K562 (cell line): ENCODE results near the gene UBE2S. TPM values are rescaled to one million over a fixed set of nuclear protein-coding genes. Genes with fewer than 3 reads are reported as not detected.

Experiments used
- ATAC-seq: fragments of 200-7000 bp; cut with Tn5 transposase; 3 replicates; pipeline ENCODE4 v1.9.1; 2020; ENCODE audit warnings: moderate library complexity
- BruUV-seq: library from RNA; stranded (reverse); fragments of 400-500 nt; replicated peaks from 2 replicates; lab custom pipeline; 2021; lab: Mats Ljungman, UMichigan
- CTCF ChIA-PET: fragments of 300-600 bp; formaldehyde crosslinking; extraction: SDS; loops from one replicate; lab custom pipeline; 2021; ENCODE audit warnings: low intra/inter-chr PET ratio; lab: Yijun Ruan, JAX
- POLR2A ChIA-PET: fragments of 300-600, 350-650 bp; sonication (Branson Sonifier 250); formaldehyde crosslinking; extraction: SDS; loops from one replicate; lab custom pipeline; 2021; ENCODE audit warnings: antibody characterized with exemption, inconsistent platforms; lab: Yijun Ruan, JAX
- DNase-seq, 4 experiments: peaks; one replicate each; pipeline versions ENCODE4 v3.0.0 to v3.0.0-alpha.2; 2011 to 2018; ENCODE audit warnings: low spot score in 3 of 4, mixed read lengths in 3 of 4; ENCODE audit errors: extremely low read depth in 1 of 4
- FAIRE-seq: peaks from 2 replicates; lab custom pipeline; 2011; peaks lifted over from hg19 to GRCh38; lab: Jason Lieb, UNC
- H2AFZ ChIP-seq: 2 replicates; pipeline ENCODE4 v1.6.0; 2011; ENCODE audit warnings: low read depth, low read length, control low read depth, inconsistent platforms
- H3K27ac ChIP-seq: fragments of 200-600 bp; 3 replicates; pipeline ENCODE4 v1.8.0; 2011; ENCODE audit warnings: low read depth, mild to moderate bottlenecking, control low read depth, inconsistent platforms, low read length, moderate library complexity, mixed read lengths; ENCODE audit errors: extremely low read depth
- H3K27me3 ChIP-seq, 2 experiments: fragments of 300-600 bp in 1 of 2; 2 replicates in 1 of 2; 3 replicates in 1 of 2; pipeline versions ENCODE4 v1.6.0 to v1.8.0; 2011; ENCODE audit warnings: inconsistent platforms in 2 of 2, low read length in 2 of 2, mild to moderate bottlenecking in 1 of 2, mixed read lengths in 1 of 2, moderate library complexity in 1 of 2; ENCODE audit not compliant: control insufficient read depth in 2 of 2, insufficient read depth in 2 of 2
- H3K36me3 ChIP-seq: fragments of 300-600 bp; 3 replicates; pipeline ENCODE4 v1.8.0; 2011; ENCODE audit warnings: mild to moderate bottlenecking, low read length, inconsistent platforms; ENCODE audit not compliant: control insufficient read depth, insufficient read depth
- H3K4me1 ChIP-seq, 2 experiments: fragments of 200-600 bp in 1 of 2; replicated peaks in 1 of 2; 2 replicates in 1 of 2; 3 replicates in 1 of 2; pipeline versions ENCODE4 v1.5.1 to v1.8.0; 2011; ENCODE audit warnings: inconsistent platforms in 2 of 2, low read length in 2 of 2, mild to moderate bottlenecking in 1 of 2, mixed read lengths in 1 of 2, moderate library complexity in 1 of 2; ENCODE audit not compliant: control insufficient read depth in 2 of 2, insufficient read depth in 2 of 2
- H3K4me2 ChIP-seq: 2 replicates; pipeline ENCODE4 v1.6.1; 2011; ENCODE audit warnings: low read length, control low read depth, inconsistent platforms, mixed read lengths; ENCODE audit not compliant: insufficient read depth
- H3K4me3 ChIP-seq: fragments of 200-600 bp; sonication (generic), shearing (Covaris generic); 2 replicates; pipeline ENCODE4 v1.5.1; 2016; ENCODE audit warnings: control low read depth, inconsistent platforms
- H3K79me2 ChIP-seq: fragments of 200-600 bp; 3 replicates; pipeline ENCODE4 v1.8.0; 2011; ENCODE audit warnings: low read length, inconsistent platforms; ENCODE audit not compliant: control insufficient read depth, insufficient read depth
- H3K9ac ChIP-seq, 2 experiments: 2 replicates each; pipeline versions ENCODE4 v1.6.0 to v1.6.1; 2011; ENCODE audit warnings: low read depth in 2 of 2, low read length in 2 of 2, control low read depth in 1 of 2, inconsistent platforms in 1 of 2, mild to moderate bottlenecking in 1 of 2, mixed read lengths in 1 of 2; ENCODE audit not compliant: insufficient read depth in 1 of 2
- H3K9me1 ChIP-seq: one replicate; pipeline ENCODE4 v1.6.0; 2011; ENCODE audit warnings: inconsistent platforms, mild to moderate bottlenecking, low read length, moderate library complexity; ENCODE audit not compliant: control insufficient read depth, insufficient read depth
- H3K9me3 ChIP-seq: replicated peaks from 2 replicates; pipeline ENCODE4 v1.5.1; 2011; ENCODE audit warnings: low read depth, low read length, inconsistent platforms; ENCODE audit not compliant: control insufficient read depth, insufficient read depth
- H4K20me1 ChIP-seq: replicated peaks from 2 replicates; pipeline ENCODE4 v1.6.1; 2011; ENCODE audit warnings: low read length, inconsistent platforms, mixed read lengths; ENCODE audit not compliant: control insufficient read depth, insufficient read depth
- CREB1 ChIP-seq, 2 experiments: sonication (generic) in 1 of 2; formaldehyde crosslinking in 1 of 2; IDR thresholded peaks; 2 replicates each; pipeline versions ENCODE4 v1.6.1 to v1.8.0; 2012 to 2022; ENCODE audit warnings: inconsistent platforms in 1 of 2, mild to moderate bottlenecking in 1 of 2, missing genetic modification reagents in 1 of 2, moderate library complexity in 1 of 2
- HMGXB4 ChIP-seq: sonication (generic); formaldehyde crosslinking; IDR thresholded peaks from 2 replicates; pipeline ENCODE4 v1.8.1; 2023; ENCODE audit warnings: mild to moderate bottlenecking, missing genetic modification reagents
- HOMEZ ChIP-seq: fragments of 250-450 bp; sonication (Bioruptor Pico); IDR thresholded peaks from 2 replicates; pipeline ENCODE4 v1.4.0; 2020; ENCODE audit warnings: mild to moderate bottlenecking, moderate library complexity
- XRCC5 ChIP-seq: fragments of 200-400 bp; formaldehyde crosslinking; IDR thresholded peaks from 2 replicates; pipeline ENCODE4 v1.6.1; 2017; ENCODE audit warnings: low read depth, mild to moderate bottlenecking, low read length
- ZBTB17 ChIP-seq: fragments of 450-650 bp; formaldehyde crosslinking; IDR thresholded peaks from 2 replicates; pipeline ENCODE4 v1.4.0; 2020; ENCODE audit warnings: mild to moderate bottlenecking
- ZBTB7A ChIP-seq: IDR thresholded peaks from 2 replicates; pipeline ENCODE4 v1.6.1; 2011; ENCODE audit warnings: low read depth, mild to moderate bottlenecking, low read length, moderate library complexity, borderline replicate concordance; ENCODE audit not compliant: control insufficient read depth
- ZNF311 ChIP-seq: fragments of 250-450 bp; sonication (Bioruptor Pico); IDR thresholded peaks from 2 replicates; pipeline ENCODE4 v1.4.0; 2020; ENCODE audit warnings: mild to moderate bottlenecking, moderate library complexity
- WGBS: fragments of 100-300 bp; shearing (Covaris generic); methylation state at CpG from one replicate; pipeline ENCODE4 v1.1.6; 2016; ENCODE audit warnings: low coverage, mixed read lengths; ENCODE audit not compliant: insufficient coverage; ENCODE audit errors: missing lambda C conversion rate; 5-methylcytosine and 5-hydroxymethylcytosine counted together
- in situ Hi-C: fragments of 300-500 bp; cut with MboI; formaldehyde crosslinking; loops from 4 replicates; pipeline ENCODE4 v1.15.0; 2018; ENCODE audit warnings: inconsistent platforms, mixed read lengths
- intact Hi-C: fragments of 100-400 bp; cut with micrococcal nuclease; formaldehyde crosslinking; loops from 2 replicates; pipeline ENCODE4 v1.14.2; 2022
- polyA plus RNA-seq, 8 experiments: library from polyadenylated mRNA; depleted of rRNA in 4 of 8; stranded (reverse) in 5 of 8; unstranded in 3 of 8; fragments of >200 nt; fragmentation: Nextera tagmentation in 2 of 8; fragmentation: Illumina TruSeq in 1 of 8; extraction: Ambion mirVana in 2 of 8; extraction: Trizol in 1 of 8; gene quantifications; 2 replicates each; pipeline versions ENCODE4 v1.2.1 to v1.2.3, GENCODE V29; 2011 to 2014; ENCODE audit warnings: inconsistent platforms in 1 of 8, missing spikeins in 1 of 8
- total RNA-seq, 7 experiments: library from RNA; depleted of rRNA in 6 of 7; stranded (reverse); fragments of >200 nt in 6 of 7; fragmentation: Illumina TruSeq in 2 of 7; extraction: Trizol in 2 of 7; gene quantifications; 2 replicates each; pipeline versions ENCODE4 v1.2.1 to v1.2.3, GENCODE V29; 2011 to 2021; ENCODE audit warnings: low replicate concordance in 1 of 7

The UBE2S gene
- total and polyA plus RNA-seq, 9 of the 15 experiments (the other 6 are each of a cell fraction or from before 2014, with no cell fraction given): 1.5 to 1,305 (median 157) TPM

- Histone ChIP-seq H4K20me1 (no peaks in the 10 kb centered on the region), H3K4me2 (no peak overlapping the region), H3K27me3 (peaks cover 5 to 15% of the 10 kb centered on the region in 2 experiments; a peak in 3 of 5 replicates), H3K9me3 (no peaks in the 10 kb centered on the region), H3K4me1 (peaks cover 0 to 52% of the 10 kb centered on the region in 2 experiments; a peak in 2 of 5 replicates), H3K4me3 (no peak overlapping the region), H3K9me1 (no peaks in the 10 kb centered on the region), H3K9ac (no peak overlapping the region), H3K79me2 (no peaks in the 10 kb centered on the region), H3K36me3 (no peaks in the 10 kb centered on the region), H3K27ac (no peak overlapping the region), H2AFZ (no peak overlapping the region)
- 76% methylated on average over 13 of the region's 16 CpGs for WGBS
- ATAC-seq (no peak), FAIRE-seq (no peak), DNase-seq (no peak)
- in situ Hi-C loops: no loop called here
- TF ChIP-seq ZBTB7A (peak; percentile 22; the same call in 1 of the 2 replicates), XRCC5 (no peak), CREB1 (IDR thresholded peaks at IDR 0.05) (no peak), CREB1 (CRISPR knock-in tag; IDR thresholded peaks at IDR 0.05) (no peak), ZNF311 (CRISPR knock-in tag) (no peak), ZBTB17 (no peak), HMGXB4 (CRISPR knock-in tag) (no peak), HOMEZ (no peak)
- ChIA-PET CTCF (no interaction called here), POLR2A (interaction anchor here (1.0 kb wide), 1 partner anchor 9 kb away, joined by 3 read pairs; the partner anchor contains the start of gene IL11)
- intact Hi-C loops: no loop called here
- BruUV-seq: no TSS peak
Observed at GRCh38 chr19:55360902-55361301, 46.7 kb downstream of the UBE2S start.
